CD4-positive, alpha-beta T cell treated with Interleukin-6 at 100 ng/mL for 8 hours (primary cell): Measurements from ENCODE around the gene ZBTB24.

Experiments used
- DNase-seq: peaks from one replicate; pipeline ENCODE4 v3.0.0-alpha.2; 2020; ENCODE audit warnings: mixed read lengths, low spot score

Gene ZBTB24

DNA sequence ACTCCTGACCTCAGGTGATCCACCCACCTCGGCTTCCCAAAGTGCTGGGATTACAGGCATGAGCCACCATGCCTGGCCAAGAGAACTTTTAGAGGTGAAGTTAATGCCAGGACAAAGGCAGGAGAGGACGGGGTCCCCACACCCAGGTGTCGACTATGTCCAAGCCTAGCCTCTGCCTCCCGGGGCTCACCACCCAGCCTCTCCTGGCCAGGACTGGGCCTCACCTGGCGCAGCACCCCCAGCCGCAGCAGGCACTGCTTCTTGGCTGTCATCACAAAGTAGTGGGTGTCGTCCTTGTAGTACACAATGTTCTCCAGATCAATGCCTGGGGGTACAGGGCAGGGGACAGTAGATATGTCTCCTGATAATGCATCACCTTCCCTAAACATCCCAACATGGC is 31.6 kb downstream of the ZBTB24 start:
- no peak for DNase-seq

DNA sequence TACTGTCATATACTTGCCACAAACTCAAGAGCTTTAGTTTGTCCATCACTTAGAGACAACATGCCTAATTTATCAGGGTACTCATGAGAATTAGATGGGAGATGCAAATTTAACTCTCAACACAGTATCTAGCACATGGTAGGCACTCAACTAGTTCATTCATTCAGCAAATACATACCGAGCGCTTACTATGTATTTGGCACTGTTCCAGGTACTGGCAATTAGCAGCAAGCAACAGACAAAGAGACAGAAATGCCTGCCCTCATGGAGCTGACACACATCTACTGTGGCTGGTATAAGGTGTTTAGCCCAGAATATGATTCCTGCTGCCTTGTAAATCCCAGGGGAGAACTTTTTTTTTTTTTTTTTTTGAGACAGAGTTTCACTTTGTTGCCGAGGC is 32.2 kb downstream of the ZBTB24 start:
- DNase-seq: no peak

DNA sequence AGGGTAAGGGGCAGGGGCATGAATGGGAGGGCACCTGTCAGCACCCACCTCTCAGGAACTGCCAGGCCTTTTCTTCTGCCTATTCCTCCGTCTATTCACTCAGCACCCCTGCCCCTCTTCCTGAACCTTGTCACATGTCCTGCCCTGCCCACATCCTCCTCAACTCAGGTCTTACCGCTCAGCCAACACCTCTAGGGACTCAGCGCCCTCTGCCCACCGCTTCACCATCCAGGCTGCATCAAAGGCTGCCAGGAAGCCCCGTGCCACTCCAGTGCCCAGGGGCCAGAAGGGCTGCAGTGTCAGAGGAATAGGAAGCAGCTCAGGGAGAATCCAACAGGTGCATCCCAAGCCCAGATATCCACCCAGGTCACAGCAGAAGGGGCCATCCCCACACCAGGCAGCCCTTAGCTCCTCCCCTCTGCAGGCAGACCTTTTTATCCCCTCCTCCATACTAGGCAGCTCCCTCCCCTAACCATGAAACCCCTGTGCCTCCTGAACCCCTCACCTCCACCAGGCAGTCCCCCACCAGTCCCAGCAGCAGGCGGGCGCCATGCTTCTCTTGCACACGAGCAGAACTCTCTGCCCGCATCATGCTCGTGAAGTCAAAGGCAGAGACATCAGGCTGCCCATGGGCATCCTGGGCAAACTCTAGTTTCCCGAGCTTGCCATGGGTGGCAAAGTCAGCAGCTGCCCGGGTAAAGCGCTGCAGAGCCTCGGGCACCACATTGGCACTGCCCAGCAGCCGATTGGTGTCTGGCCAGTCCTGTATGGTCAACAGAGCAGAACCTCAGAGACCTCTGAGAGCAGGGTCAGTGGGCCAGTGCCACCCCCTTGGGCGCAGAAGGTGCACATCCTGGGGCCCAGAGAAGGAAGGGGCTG is 33.0 kb downstream of the ZBTB24 start:
- peak; percentile 53 for DNase-seq

GRCh38 chr6:109449064-109449794 is 33.8 kb downstream of the ZBTB24 start:
- DNase-seq: no peak

DNA sequence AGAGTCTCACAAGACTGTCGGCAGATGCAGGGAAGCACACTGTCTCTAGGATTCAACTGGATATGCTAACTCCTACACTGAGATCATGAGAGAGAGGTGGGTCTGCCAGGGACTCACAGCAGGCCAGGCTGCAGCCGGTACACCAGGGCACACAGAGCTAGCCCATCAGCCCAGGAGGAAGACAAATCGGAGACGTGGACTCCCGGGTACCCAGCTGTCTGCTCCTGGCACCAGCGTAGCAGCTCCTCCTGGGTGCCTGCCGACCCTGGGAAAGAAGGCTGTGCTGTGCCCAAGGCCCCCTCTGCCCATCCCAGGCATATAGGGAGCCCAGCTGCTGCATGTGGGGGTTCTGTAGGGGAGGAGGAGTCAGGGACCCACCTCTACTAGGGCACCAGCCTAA is 34.4 kb downstream of the ZBTB24 start:
- no peak for DNase-seq

- no peak for DNase-seq
These were observed 35.0 kb downstream of the ZBTB24 start for GRCh38 chr6:109447878-109448555.

- DNase-seq: no peak
These were observed 35.9 kb downstream of the ZBTB24 start for GRCh38 chr6:109447087-109447486.

DNA sequence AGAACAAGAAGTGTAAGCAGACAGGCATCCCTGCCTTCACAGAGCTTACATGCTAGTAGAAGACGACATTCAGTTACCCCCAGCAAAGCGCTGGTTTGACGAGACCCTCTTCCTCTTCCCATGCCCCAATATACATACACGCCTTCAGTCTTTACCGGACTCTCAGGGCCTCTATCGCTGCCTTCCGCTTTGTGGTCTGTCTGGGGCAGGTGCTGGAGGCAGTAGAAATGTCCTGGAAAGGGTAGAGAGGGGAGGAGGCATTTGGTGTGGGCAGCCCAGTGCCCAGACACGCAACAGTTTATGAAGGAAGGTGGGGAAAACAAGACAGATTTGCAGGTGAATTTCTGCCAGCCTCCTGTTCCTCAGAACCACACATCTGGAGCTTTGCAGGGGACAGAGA is 36.5 kb downstream of the ZBTB24 start:
- DNase-seq: no peak

DNA sequence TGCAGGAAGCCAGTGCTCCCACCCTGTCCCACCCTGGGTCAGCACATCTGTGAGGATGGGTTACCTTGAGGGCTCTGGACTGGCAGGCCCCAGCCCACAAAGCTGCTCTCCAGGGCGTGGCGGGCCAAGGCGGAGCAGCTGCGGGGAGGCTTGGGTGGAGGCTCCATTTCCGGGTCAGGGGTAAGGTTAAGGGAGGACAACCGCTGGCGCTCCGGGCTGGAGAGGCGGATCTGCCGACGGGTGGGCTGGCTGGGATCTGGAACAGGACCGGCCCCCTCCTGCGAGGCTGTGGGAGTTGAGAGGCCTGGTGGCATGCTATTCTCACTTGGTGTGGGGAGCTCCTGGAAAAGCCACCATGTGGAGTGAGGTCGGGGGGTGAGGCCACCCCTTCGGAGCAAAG is 36.9 kb downstream of the ZBTB24 start:
- DNase-seq: no peak

DNA sequence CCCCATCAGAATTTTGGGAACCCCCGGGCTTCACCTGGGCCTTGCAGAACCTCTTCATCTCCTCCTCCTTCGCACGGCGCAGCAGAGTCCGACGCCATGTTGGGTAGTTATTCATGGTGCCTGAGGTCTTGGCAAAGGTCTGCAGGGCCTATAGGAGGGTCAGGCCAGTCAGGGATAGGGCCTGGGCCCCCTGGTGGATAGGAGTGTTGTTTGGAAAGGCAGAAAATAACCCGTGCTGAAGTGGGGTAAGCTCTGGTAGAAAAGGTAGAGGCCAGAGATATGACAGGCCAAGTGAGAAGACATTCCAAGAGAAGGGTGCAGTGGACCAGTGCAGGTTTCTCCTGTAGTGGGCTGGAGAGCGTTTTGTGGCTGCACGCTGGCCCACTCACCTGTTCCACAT is 37.6 kb downstream of the ZBTB24 start:
- DNase-seq: no peak

- no peak for DNase-seq
These were observed 39.5 kb downstream of the ZBTB24 start for GRCh38 chr6:109443425-109443950.

DNA sequence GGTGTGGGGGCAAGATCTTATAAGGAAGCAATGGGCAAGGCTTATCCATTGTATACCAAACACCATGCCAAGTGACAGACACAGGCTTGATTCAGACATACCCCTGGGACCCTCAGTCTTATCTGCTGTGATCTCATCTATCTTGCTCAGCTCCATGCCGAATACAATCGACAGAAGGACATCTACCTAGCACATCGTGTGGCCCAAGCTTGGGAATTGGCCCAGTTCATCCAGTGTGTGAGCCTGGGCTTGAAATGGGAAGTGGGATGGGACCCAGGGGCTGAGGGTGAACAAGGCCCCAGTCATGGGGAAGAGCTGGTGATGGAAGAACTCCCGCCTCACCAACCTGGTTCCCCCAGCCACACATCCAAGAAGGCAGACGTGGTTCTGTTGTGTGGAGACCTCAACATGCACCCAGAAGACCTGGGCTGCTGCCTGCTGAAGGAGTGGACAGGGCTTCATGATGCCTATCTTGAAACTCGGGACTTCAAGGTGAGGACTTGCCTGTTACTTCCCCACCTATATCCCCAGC is 40.6 kb downstream of the ZBTB24 start:
- no peak for DNase-seq

GRCh38 chr6:109441069-109441816 is 41.8 kb downstream of the ZBTB24 start:
- peak; percentile 29 for DNase-seq

- DNase-seq: peak; percentile 75
These were observed 42.5 kb downstream of the ZBTB24 start, which contains the start of the genes PPIL6 and SMPD2 for GRCh38 chr6:109440331-109441068. PPIL6 (minus strand) TSS chr6:109440628; CDS start chr6:109440590, 38 bp downstream. SMPD2 (plus strand) TSS chr6:109440724; CDS start chr6:109441122, 398 bp downstream.

GRCh38 chr6:109436041-109436440 is 47.0 kb downstream of the ZBTB24 start:
- DNase-seq: no peak

- DNase-seq: no peak
These were observed 48.6 kb downstream of the ZBTB24 start for GRCh38 chr6:109434456-109434855.

DNA sequence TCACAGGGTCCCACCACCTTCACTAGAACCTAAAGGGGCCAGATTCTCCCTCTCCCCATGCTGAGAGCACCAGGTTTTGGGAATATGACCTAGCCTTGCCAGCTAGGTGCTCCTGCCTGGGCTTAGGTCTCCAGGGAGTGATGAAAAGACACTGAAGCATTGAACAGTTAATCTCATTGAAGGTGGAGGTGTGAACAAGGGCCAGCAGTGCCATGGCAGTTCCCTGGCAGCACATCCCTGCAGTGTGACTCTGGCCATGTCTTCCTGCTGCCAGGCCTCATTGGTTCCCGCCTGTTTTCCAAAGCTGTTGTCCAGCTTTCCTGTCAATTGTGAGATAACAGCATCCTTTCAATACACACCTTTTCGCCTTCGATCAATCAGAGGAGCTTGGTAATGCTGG is 53.5 kb downstream of the ZBTB24 start:
- DNase-seq: no peak

- DNase-seq: no peak
These were observed 54.0 kb downstream of the ZBTB24 start for GRCh38 chr6:109428889-109429477.

DNA sequence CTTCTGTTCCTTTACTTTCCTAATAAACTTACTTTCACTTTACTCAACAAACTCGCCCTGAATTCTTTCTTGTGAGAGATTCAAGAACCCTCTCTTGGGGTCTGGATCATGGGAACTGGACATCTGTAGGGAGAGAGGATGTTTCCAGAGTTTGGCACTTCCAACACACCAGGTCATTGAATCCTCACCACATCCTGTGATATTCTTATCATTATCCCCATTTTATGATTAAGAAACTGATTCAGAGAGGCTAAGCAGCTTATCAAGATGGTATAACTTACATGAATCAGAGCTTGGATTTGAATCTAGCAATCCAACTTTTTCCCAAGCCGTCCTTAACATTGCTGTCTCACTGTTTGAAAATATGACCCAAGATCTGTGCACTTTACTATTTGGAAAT is 58.1 kb downstream of the ZBTB24 start:
- DNase-seq: no peak

DNA sequence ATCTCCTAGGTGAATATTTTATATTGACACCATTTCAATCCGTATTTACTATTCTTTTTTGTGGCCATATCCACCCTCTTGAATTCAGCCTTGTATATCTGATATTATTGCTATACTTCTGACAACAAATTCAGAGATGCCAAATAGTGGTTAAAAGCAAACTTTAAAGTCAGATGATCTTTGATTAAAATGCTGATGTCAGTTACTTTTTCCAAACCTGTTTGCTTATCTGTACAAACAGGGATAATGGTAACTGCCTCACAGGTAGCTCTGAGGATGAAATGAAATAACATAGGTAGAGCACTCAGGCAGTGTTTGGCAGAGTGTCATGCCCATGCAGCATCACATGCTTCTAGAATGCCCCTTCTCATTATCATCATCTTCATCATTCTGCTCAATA is 61.8 kb downstream of the ZBTB24 start:
- no peak for DNase-seq
